IMR-90 (cell line): Measurements from ENCODE around the gene ZCWPW1. TPM values are rescaled to one million over a fixed set of nuclear protein-coding genes. Genes with fewer than 3 reads are reported as not detected.

Experiments used
- ATAC-seq: fragments of 200-7000 bp; cut with Tn5 transposase; 2 replicates; pipeline ENCODE4 v1.9.1; 2020; ENCODE audit warnings: low read depth, mild to moderate bottlenecking, moderate library complexity
- BruUV-seq: library from RNA; stranded (reverse); fragments of 400-500 nt; replicated peaks from 2 replicates; lab custom pipeline; 2021; lab: Mats Ljungman, UMichigan
- CTCF ChIA-PET: fragments of 300-600 bp; formaldehyde crosslinking; extraction: SDS; loops from one replicate; lab custom pipeline; 2021; ENCODE audit warnings: antibody characterized with exemption; lab: Yijun Ruan, JAX
- POLR2A ChIA-PET: fragments of 300-600 bp; sonication (Branson Sonifier 250); formaldehyde crosslinking; loops from one replicate; lab custom pipeline; 2022; ENCODE audit warnings: antibody characterized with exemption; ENCODE audit not compliant: unreplicated experiment; lab: Charles Lee
- DNase-seq: peaks from one replicate; pipeline ENCODE4 v3.0.0; 2013
- H2AFZ ChIP-seq: replicated peaks from 2 replicates; pipeline ENCODE3; 2013; ENCODE audit warnings: low read length, mild to moderate bottlenecking; ENCODE audit not compliant: poor library complexity
- H2AK5ac ChIP-seq: 2 replicates; pipeline ENCODE4 v1.6.1; 2013; ENCODE audit warnings: low read depth, low read length, inconsistent platforms
- H2AK9ac ChIP-seq: replicated peaks from 2 replicates; pipeline ENCODE3; 2013; ENCODE audit warnings: mild to moderate bottlenecking, low read depth, low read length, moderate library complexity; ENCODE audit not compliant: poor library complexity
- H2BK120ac ChIP-seq: 2 replicates; pipeline ENCODE4 v1.6.1; 2013; ENCODE audit warnings: low read depth, low read length, inconsistent platforms
- H2BK15ac ChIP-seq: 3 replicates; pipeline ENCODE4 v1.6.1; 2013; ENCODE audit warnings: low read depth, low read length, inconsistent platforms
- H2BK20ac ChIP-seq: 2 replicates; pipeline ENCODE4 v1.6.1; 2013; ENCODE audit warnings: low read depth, mild to moderate bottlenecking, inconsistent platforms, low read length, moderate library complexity
- H2BK5ac ChIP-seq: 2 replicates; pipeline ENCODE4 v1.6.1; 2013; ENCODE audit warnings: mild to moderate bottlenecking, low read depth, low read length, inconsistent platforms; ENCODE audit not compliant: poor library complexity, severe bottlenecking
- H3K14ac ChIP-seq: replicated peaks from 2 replicates; pipeline ENCODE4 v1.6.1; 2013; ENCODE audit warnings: low read depth, low read length, inconsistent platforms
- H3K18ac ChIP-seq: 2 replicates; pipeline ENCODE4 v1.6.1; 2013; ENCODE audit warnings: low read depth, low read length, control low read depth
- H3K23ac ChIP-seq: 2 replicates; pipeline ENCODE4 v1.6.1; 2013; ENCODE audit warnings: low read depth, low read length, inconsistent platforms
- H3K27ac ChIP-seq: 2 replicates; pipeline ENCODE4 v1.5.1; 2013; ENCODE audit warnings: mild to moderate bottlenecking, control low read depth, low read length; ENCODE audit not compliant: insufficient read depth
- H3K27me3 ChIP-seq: 2 replicates; pipeline ENCODE4 v1.6.1; 2013; ENCODE audit warnings: low read length; ENCODE audit not compliant: control insufficient read depth, insufficient read depth
- H3K36me3 ChIP-seq: 2 replicates; pipeline ENCODE4 v1.6.1; 2013; ENCODE audit warnings: low read length, mixed read lengths; ENCODE audit not compliant: control insufficient read depth, insufficient read depth
- H3K4ac ChIP-seq: 2 replicates; pipeline ENCODE4 v1.6.1; 2013; ENCODE audit warnings: low read depth, low read length, inconsistent platforms
- H3K4me1 ChIP-seq: 2 replicates; pipeline ENCODE4 v1.6.1; 2013; ENCODE audit warnings: low read length, mixed read lengths; ENCODE audit not compliant: control insufficient read depth, insufficient read depth
- H3K4me2 ChIP-seq: 2 replicates; pipeline ENCODE4 v1.6.1; 2013; ENCODE audit warnings: low read depth, mild to moderate bottlenecking, control low read depth, low read length, moderate library complexity
- H3K4me3 ChIP-seq: 2 replicates; pipeline ENCODE4 v1.5.1; 2013; ENCODE audit warnings: low read depth, mild to moderate bottlenecking, control low read depth, low read length, moderate library complexity; ENCODE audit not compliant: insufficient read depth
- H3K56ac ChIP-seq: 2 replicates; pipeline ENCODE4 v1.6.1; 2013; ENCODE audit warnings: low read length, inconsistent platforms; ENCODE audit not compliant: insufficient read depth; ENCODE audit errors: extremely low read depth
- H3K79me1 ChIP-seq, 2 experiments: 2 replicates each; pipeline ENCODE4 v1.6.1; 2013; ENCODE audit warnings: low read length in 2 of 2, inconsistent platforms in 1 of 2, low read depth in 1 of 2
- H3K9ac ChIP-seq: 2 replicates; pipeline ENCODE4 v1.6.1; 2013; ENCODE audit warnings: low read depth, low read length, control low read depth
- H3K9me1 ChIP-seq: 2 replicates; pipeline ENCODE4 v1.6.1; 2013; ENCODE audit warnings: low read length, inconsistent platforms; ENCODE audit not compliant: insufficient read depth
- H3K9me3 ChIP-seq: 2 replicates; pipeline ENCODE4 v1.6.1; 2013; ENCODE audit warnings: low read length; ENCODE audit not compliant: control insufficient read depth, insufficient read depth
- H4K20me1 ChIP-seq: 2 replicates; pipeline ENCODE4 v1.6.1; 2013; ENCODE audit warnings: low read length, inconsistent platforms; ENCODE audit not compliant: insufficient read depth
- H4K5ac ChIP-seq: 2 replicates; pipeline ENCODE4 v1.6.1; 2013; ENCODE audit warnings: mild to moderate bottlenecking, low read depth, low read length, control low read depth
- H4K8ac ChIP-seq, 2 experiments: 2 replicates each; pipeline ENCODE4 v1.6.1; 2013; ENCODE audit warnings: low read depth in 2 of 2, low read length in 2 of 2, control low read depth in 1 of 2, inconsistent platforms in 1 of 2
- H4K91ac ChIP-seq: 2 replicates; pipeline ENCODE4 v1.6.1; 2013; ENCODE audit warnings: low read depth, low read length, inconsistent platforms; ENCODE audit not compliant: insufficient read depth
- CHD1 ChIP-seq: IDR thresholded peaks from 2 replicates; pipeline ENCODE4 v1.6.1; 2012; ENCODE audit warnings: low read depth, low read length, improper control_type of control experiment
- ELK1 ChIP-seq: fragments of 150-350 bp; IDR thresholded peaks from 2 replicates; pipeline ENCODE4 v1.6.1; 2016; ENCODE audit warnings: low read depth, mild to moderate bottlenecking, low read length, moderate library complexity, borderline replicate concordance
- FOS ChIP-seq: fragments of 150-350 bp; IDR thresholded peaks from 2 replicates; pipeline ENCODE4 v1.6.1; 2016; ENCODE audit warnings: low read depth, low read length
- MAZ ChIP-seq: IDR thresholded peaks from 2 replicates; pipeline ENCODE4 v1.6.1; 2012; ENCODE audit warnings: low read depth, mild to moderate bottlenecking, low read length, improper control_type of control experiment, moderate library complexity, borderline replicate concordance
- RCOR1 ChIP-seq: IDR thresholded peaks from 2 replicates; pipeline ENCODE4 v1.6.1; 2012; ENCODE audit warnings: mild to moderate bottlenecking, low read length, improper control_type of control experiment; ENCODE audit not compliant: insufficient replicate concordance
- RFX5 ChIP-seq: IDR thresholded peaks from 2 replicates; pipeline ENCODE4 v1.8.0; 2012; ENCODE audit warnings: low read depth, mild to moderate bottlenecking, low read length, moderate library complexity
- SMC3 ChIP-seq: fragments of 150-350 bp; IDR thresholded peaks from 2 replicates; pipeline ENCODE4 v1.6.1; 2016; ENCODE audit warnings: low read depth, mild to moderate bottlenecking, antibody characterized with exemption, low read length, moderate library complexity
- WGBS, 2 experiments: methylation state at CpG; one replicate each; pipeline versions ENCODE4 v1.1.5 to v1.1.7; 2013; ENCODE audit warnings: missing lambda C conversion rate in 2 of 2; ENCODE audit not compliant: insufficient read length in 1 of 2; ENCODE audit errors: extremely low coverage in 2 of 2; 5-methylcytosine and 5-hydroxymethylcytosine counted together
- dilution Hi-C: fragments of 300-500 bp; cut with HindIII; formaldehyde crosslinking; loops from one replicate; pipeline ENCODE4 v1.14.3; 2018; ENCODE audit warnings: low sequenced_read_pairs; ENCODE audit not compliant: unreplicated experiment
- in situ Hi-C: fragments of 300-500 bp; cut with MboI; formaldehyde crosslinking; loops from 3 replicates; pipeline ENCODE4 v1.14.3; 2019; ENCODE audit warnings: low sequenced_read_pairs, inconsistent platforms, mixed read lengths
- intact Hi-C: fragments of 100-400 bp; cut with micrococcal nuclease; formaldehyde crosslinking; loops from 2 replicates; pipeline ENCODE4 v1.10.0; 2022
- polyA plus RNA-seq, 3 experiments: library from polyadenylated mRNA; depleted of rRNA; stranded (reverse); fragments of >200 nt; gene quantifications; 2 replicates each; pipeline ENCODE4 v1.2.3, GENCODE V29; 2012; ENCODE audit warnings: low replicate concordance in 1 of 3
- total RNA-seq: library from RNA; depleted of rRNA; stranded (reverse); fragments of >200 nt; gene quantifications from 2 replicates; pipeline ENCODE4 v1.2.3, GENCODE V29; 2012
- TF ChIP-seq, protein P1 (sequence below): conservative IDR thresholded peaks from 2 replicates; pipeline ENCODE4 v1.5.1; 2012; ENCODE audit warnings: mild to moderate bottlenecking, low read depth, low read length, improper control_type of control experiment

ZCWPW1 gene
- total and polyA plus RNA-seq, 2 of the 4 experiments (the other 2 are of a cell fraction), result 0.72 to 1.3 TPM

DNA sequence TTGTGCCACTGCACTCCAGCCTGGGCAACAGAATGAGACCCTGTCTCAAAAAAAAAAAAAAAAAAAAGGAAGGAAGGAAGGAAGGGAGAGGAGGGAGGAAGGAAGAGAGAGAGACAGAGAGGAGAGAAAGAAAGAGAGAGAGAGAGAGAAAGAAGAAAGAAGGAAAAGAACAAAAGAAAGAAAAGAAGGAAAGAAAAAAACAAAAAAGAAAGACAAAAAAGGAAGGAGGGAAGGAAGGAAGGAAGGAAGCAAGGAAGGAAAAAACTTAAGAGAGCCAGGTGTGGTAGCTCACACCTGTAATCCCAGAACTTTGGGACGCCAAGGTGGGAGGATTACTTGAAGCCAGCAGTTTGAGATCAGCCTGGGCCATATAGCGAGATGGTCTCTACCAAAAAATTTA is 36.3 kb upstream of the ZCWPW1 start:
- ChIA-PET CTCF (interaction anchor here (1.1 to 1.5 kb wide), 3 partner anchors 18 to 82 kb away, joined by 3 to 5 read pairs (median 5); no protein-coding TSS in a partner anchor), POLR2A (no interaction called here)
- no peak overlapping the region for H3K9ac ChIP-seq
- intact Hi-C loops (loop anchor here (1.0 kb wide), 1 partner anchor 95 kb away; no protein-coding TSS in a partner anchor), in situ Hi-C loops (loop anchor here (10.0 to 25.0 kb wide), 2 partner anchors 230 to 398 kb away; partner anchors contain the start of genes GIGYF1, SLC12A9 and TRIP6), dilution Hi-C loops (no loop called here)
- no peak for ATAC-seq
- no peak overlapping the region for H2BK15ac ChIP-seq
- no peaks in the 10 kb centered on the region for H3K9me3 ChIP-seq
- H3K56ac ChIP-seq, result no peak overlapping the region
- no peak overlapping the region for H4K91ac ChIP-seq
- H2BK5ac ChIP-seq, result no peak overlapping the region
- no peak overlapping the region for H2AK9ac ChIP-seq
- no peak overlapping the region for H4K8ac ChIP-seq
- no peak overlapping the region for H3K4me3 ChIP-seq
- peaks cover 5% of the 10 kb centered on the region for H4K20me1 ChIP-seq
- H3K14ac ChIP-seq, result no peak overlapping the region
- H3K18ac ChIP-seq, result no peak overlapping the region
- H3K27me3 ChIP-seq, result no peaks in the 10 kb centered on the region
- TF ChIP-seq CHD1, result no peak
- TF ChIP-seq MAZ, result no peak
- TF ChIP-seq FOS, result no peak
- no peak for TF ChIP-seq RCOR1
- TF ChIP-seq ELK1, result no peak
- no peak for TF ChIP-seq SMC3
- no peak for TF ChIP-seq RFX5
- TF ChIP-seq, protein P1, sequence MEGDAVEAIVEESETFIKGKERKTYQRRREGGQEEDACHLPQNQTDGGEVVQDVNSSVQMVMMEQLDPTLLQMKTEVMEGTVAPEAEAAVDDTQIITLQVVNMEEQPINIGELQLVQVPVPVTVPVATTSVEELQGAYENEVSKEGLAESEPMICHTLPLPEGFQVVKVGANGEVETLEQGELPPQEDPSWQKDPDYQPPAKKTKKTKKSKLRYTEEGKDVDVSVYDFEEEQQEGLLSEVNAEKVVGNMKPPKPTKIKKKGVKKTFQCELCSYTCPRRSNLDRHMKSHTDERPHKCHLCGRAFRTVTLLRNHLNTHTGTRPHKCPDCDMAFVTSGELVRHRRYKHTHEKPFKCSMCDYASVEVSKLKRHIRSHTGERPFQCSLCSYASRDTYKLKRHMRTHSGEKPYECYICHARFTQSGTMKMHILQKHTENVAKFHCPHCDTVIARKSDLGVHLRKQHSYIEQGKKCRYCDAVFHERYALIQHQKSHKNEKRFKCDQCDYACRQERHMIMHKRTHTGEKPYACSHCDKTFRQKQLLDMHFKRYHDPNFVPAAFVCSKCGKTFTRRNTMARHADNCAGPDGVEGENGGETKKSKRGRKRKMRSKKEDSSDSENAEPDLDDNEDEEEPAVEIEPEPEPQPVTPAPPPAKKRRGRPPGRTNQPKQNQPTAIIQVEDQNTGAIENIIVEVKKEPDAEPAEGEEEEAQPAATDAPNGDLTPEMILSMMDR, result no peak
- peaks cover 9% of the 10 kb centered on the region for H3K9me1 ChIP-seq
- no peak overlapping the region for H3K4me2 ChIP-seq
- H2AK5ac ChIP-seq, result no peak overlapping the region
- H2BK120ac ChIP-seq, result no peak overlapping the region
- WGBS, 2 experiments, result no CpG with 5 or more reads among the region's 2 CpGs
- H3K36me3 ChIP-seq, result peaks cover 23% of the 10 kb centered on the region; the same call in 1 of the 2 replicates
- H3K23ac ChIP-seq, result no peak overlapping the region
- no peak overlapping the region for H3K27ac ChIP-seq
- H3K4me1 ChIP-seq, result peaks cover 12% of the 10 kb centered on the region
- no peak for DNase-seq
- H3K79me1 ChIP-seq, result peaks cover 2 to 18% of the 10 kb centered on the region in 2 experiments; a peak in 1 of 4 replicates
- H2BK20ac ChIP-seq, result peak overlapping the region; percentile 56; the same call in 1 of the 2 replicates
- BruUV-seq, result no TSS peak
- H4K5ac ChIP-seq, result no peak overlapping the region
- peak overlapping the region; percentile 22; the same call in 1 of the 2 replicates for H3K4ac ChIP-seq
- H2AFZ ChIP-seq, result no peak overlapping the region
